H1 (cell line): ENCODE measurements around the gene SLC25A47. TPM values are rescaled to one million over a fixed set of nuclear protein-coding genes. Genes with fewer than 3 reads are reported as not detected.
A peak's percentile ranks its signal among the peaks of the same experiment; 100 is the strongest.

Source experiments
- CTCF ChIA-PET: fragments of 300-600 bp; sonication (Branson Sonifier 250); formaldehyde crosslinking; loops from one replicate; lab custom pipeline; 2021; ENCODE audit not compliant: partially characterized antibody; lab: Charles Lee
- POLR2A ChIA-PET: fragments of 300-600 bp; sonication (Branson Sonifier 250); formaldehyde crosslinking; loops from one replicate; lab custom pipeline; 2021; ENCODE audit warnings: inconsistent platforms; ENCODE audit not compliant: partially characterized antibody; lab: Charles Lee
- DNase-seq, 2 experiments: peaks; one replicate each; pipeline versions ENCODE4 v3.0.0 to v3.0.0-alpha.2; 2010 to 2022; ENCODE audit warnings: low spot score in 2 of 2, low read depth in 1 of 2, mixed read lengths in 1 of 2
- FAIRE-seq: peaks from 2 replicates; lab custom pipeline; 2011; peaks lifted over from hg19 to GRCh38; lab: Jason Lieb, UNC
- H2AFZ ChIP-seq: 2 replicates; pipeline ENCODE4 v1.8.1; 2012; ENCODE audit warnings: low read length, inconsistent platforms
- H2AK5ac ChIP-seq: 2 replicates; pipeline ENCODE4 v1.6.1; 2013; ENCODE audit warnings: low read depth, low read length
- H2BK120ac ChIP-seq: replicated peaks from 2 replicates; pipeline ENCODE3; 2013; ENCODE audit warnings: low read depth, low read length, inconsistent platforms
- H2BK12ac ChIP-seq: 2 replicates; pipeline ENCODE4 v1.6.1; 2013; ENCODE audit warnings: low read depth, low read length
- H2BK15ac ChIP-seq: 2 replicates; pipeline ENCODE4 v1.6.1; 2013; ENCODE audit warnings: low read length
- H2BK20ac ChIP-seq: 2 replicates; pipeline ENCODE4 v1.6.1; 2013; ENCODE audit warnings: low read length
- H2BK5ac ChIP-seq: 2 replicates; pipeline ENCODE4 v1.6.1; 2013; ENCODE audit warnings: low read depth, low read length
- H3K14ac ChIP-seq: 2 replicates; pipeline ENCODE4 v1.6.1; 2013; ENCODE audit warnings: inconsistent platforms; ENCODE audit not compliant: insufficient read length
- H3K18ac ChIP-seq: 2 replicates; pipeline ENCODE4 v1.6.1; 2013; ENCODE audit warnings: low read length; ENCODE audit errors: extremely low read depth
- H3K23ac ChIP-seq: 2 replicates; pipeline ENCODE4 v1.6.1; 2013; ENCODE audit warnings: inconsistent platforms; ENCODE audit not compliant: insufficient read length
- H3K23me2 ChIP-seq: 2 replicates; pipeline ENCODE4 v1.6.1; 2013; ENCODE audit warnings: low read depth, low read length
- H3K27ac ChIP-seq: 2 replicates; pipeline ENCODE4 v1.6.1; 2011; ENCODE audit warnings: low read depth, low read length, inconsistent platforms
- H3K27me3 ChIP-seq, 4 experiments: replicated peaks in 1 of 4; 1 replicate in 1 of 4; 2 replicates in 3 of 4; pipeline versions ENCODE4 v1.6.1 to v1.8.1; 2011 to 2013; ENCODE audit warnings: low read length in 3 of 4, mild to moderate bottlenecking in 3 of 4, inconsistent platforms in 2 of 4, mixed read lengths in 2 of 4, moderate library complexity in 1 of 4; ENCODE audit not compliant: control insufficient read depth in 3 of 4, insufficient read depth in 3 of 4; ENCODE audit errors: extremely low read depth in 1 of 4
- H3K36me3 ChIP-seq, 4 experiments: 2 replicates each; pipeline versions ENCODE4 v1.6.1 to v1.8.1; 2011 to 2013; ENCODE audit warnings: mild to moderate bottlenecking in 4 of 4, low read length in 3 of 4, moderate library complexity in 2 of 4, control low read depth in 1 of 4, inconsistent platforms in 1 of 4; ENCODE audit not compliant: insufficient read depth in 4 of 4, control insufficient read depth in 2 of 4
- H3K4ac ChIP-seq: replicated peaks from 2 replicates; pipeline ENCODE3; 2013; ENCODE audit warnings: low read length, low read depth, mixed read lengths, inconsistent platforms; ENCODE audit not compliant: insufficient read length
- H3K4me1 ChIP-seq, 4 experiments: replicated peaks in 1 of 4; 1 replicate in 1 of 4; 2 replicates in 3 of 4; pipeline versions ENCODE4 v1.6.1 to v1.8.1; 2011 to 2013; ENCODE audit warnings: low read length in 3 of 4, inconsistent platforms in 2 of 4, mixed read lengths in 1 of 4; ENCODE audit not compliant: insufficient read depth in 4 of 4, control insufficient read depth in 3 of 4
- H3K4me2 ChIP-seq, 2 experiments: 2 replicates each; pipeline versions ENCODE4 v1.6.1 to v1.8.1; 2011 to 2013; ENCODE audit warnings: low read depth in 2 of 2, low read length in 2 of 2, control low read depth in 1 of 2, inconsistent platforms in 1 of 2, mild to moderate bottlenecking in 1 of 2; ENCODE audit not compliant: insufficient read depth in 1 of 2
- H3K4me3 ChIP-seq, 4 experiments: fragments of 200-600, 300-600 bp in 1 of 4; sonication (generic), shearing (Covaris generic), sonication (Bioruptor Twin) in 1 of 4; 2 replicates each; pipeline versions ENCODE4 v1.5.1 to v1.8.1; 2011 to 2016; ENCODE audit warnings: low read length in 4 of 4, low read depth in 3 of 4, control low read depth in 2 of 4, inconsistent platforms in 2 of 4, mild to moderate bottlenecking in 2 of 4, mixed read lengths in 1 of 4, moderate library complexity in 1 of 4; ENCODE audit not compliant: insufficient read depth in 2 of 4; ENCODE audit errors: extremely low read depth in 1 of 4
- H3K56ac ChIP-seq: replicated peaks from 2 replicates; pipeline ENCODE3; 2013; ENCODE audit warnings: low read depth, mild to moderate bottlenecking, mixed read lengths, low read length, inconsistent platforms; ENCODE audit not compliant: insufficient read length
- H3K79me1 ChIP-seq: 2 replicates; pipeline ENCODE4 v1.6.1; 2013; ENCODE audit warnings: low read depth, low read length, control low read depth
- H3K79me2 ChIP-seq, 2 experiments: 2 replicates each; pipeline versions ENCODE4 v1.6.1 to v1.8.1; 2012 to 2013; ENCODE audit warnings: low read length in 2 of 2, mild to moderate bottlenecking in 2 of 2, inconsistent platforms in 1 of 2; ENCODE audit not compliant: insufficient read depth in 2 of 2, control insufficient read depth in 1 of 2
- H3K9ac ChIP-seq, 4 experiments: replicated peaks in 1 of 4; 1 replicate in 1 of 4; 2 replicates in 3 of 4; pipeline versions ENCODE4 v1.6.1 to v1.8.1; 2011 to 2013; ENCODE audit warnings: low read depth in 3 of 4, low read length in 3 of 4, control low read depth in 2 of 4, mild to moderate bottlenecking in 2 of 4, moderate library complexity in 2 of 4, inconsistent platforms in 1 of 4; ENCODE audit errors: extremely low read depth in 1 of 4
- H3K9me3 ChIP-seq, 2 experiments: 2 replicates each; pipeline versions ENCODE4 v1.6.1 to v1.8.1; 2012 to 2013; ENCODE audit warnings: mild to moderate bottlenecking in 2 of 2, moderate library complexity in 2 of 2, control low read depth in 1 of 2, inconsistent platforms in 1 of 2, low read depth in 1 of 2, low read length in 1 of 2, mixed read lengths in 1 of 2; ENCODE audit not compliant: insufficient read depth in 2 of 2
- H4K20me1 ChIP-seq, 2 experiments: replicated peaks in 1 of 2; 2 replicates each; pipeline versions ENCODE3 to v1.8.1; 2011 to 2013; ENCODE audit warnings: inconsistent platforms in 2 of 2, low read length in 2 of 2, mild to moderate bottlenecking in 1 of 2; ENCODE audit not compliant: insufficient read depth in 2 of 2, control insufficient read depth in 1 of 2
- H4K5ac ChIP-seq: 2 replicates; pipeline ENCODE4 v1.6.1; 2013; ENCODE audit warnings: low read length, low read depth, mixed read lengths, inconsistent platforms; ENCODE audit not compliant: insufficient read length
- H4K8ac ChIP-seq: 2 replicates; pipeline ENCODE4 v1.8.0; 2013; ENCODE audit warnings: mild to moderate bottlenecking, moderate library complexity, low read length, inconsistent platforms; ENCODE audit not compliant: insufficient read depth; ENCODE audit errors: extremely low read depth
- H4K91ac ChIP-seq: replicated peaks from 2 replicates; pipeline ENCODE3; 2013; ENCODE audit warnings: low read length, mixed read lengths, inconsistent platforms; ENCODE audit not compliant: insufficient read length
- CHD2 ChIP-seq: IDR thresholded peaks from 2 replicates; pipeline ENCODE4 v1.6.1; 2012; ENCODE audit warnings: low read length, improper control_type of control experiment
- CREB1 ChIP-seq: IDR thresholded peaks from 2 replicates; pipeline ENCODE4 v1.6.1; 2012; ENCODE audit warnings: inconsistent platforms
- SIN3A ChIP-seq, 2 experiments: IDR thresholded peaks in 1 of 2; conservative IDR thresholded peaks in 1 of 2; 2 replicates each; pipeline ENCODE4 v1.6.1; 2011 to 2012; ENCODE audit warnings: low read length in 2 of 2, improper control_type of control experiment in 1 of 2, low read depth in 1 of 2, mild to moderate bottlenecking in 1 of 2
- SRF ChIP-seq: IDR thresholded peaks from 2 replicates; pipeline ENCODE4 v1.6.1; 2011; ENCODE audit warnings: mild to moderate bottlenecking, low read depth, low read length, moderate library complexity
- WGBS, 2 experiments: shearing (Covaris generic) in 1 of 2; methylation state at CpG; one replicate each; pipeline versions ENCODE4 v1.1.6 to v1.1.7; 2013 to 2015; ENCODE audit warnings: low lambda C conversion rate in 2 of 2, mixed read lengths in 2 of 2, inconsistent platforms in 1 of 2, low coverage in 1 of 2, missing lambda C conversion rate in 1 of 2; ENCODE audit not compliant: insufficient replicate concordance in 2 of 2, insufficient coverage in 1 of 2, insufficient read length in 1 of 2; ENCODE audit errors: extremely low coverage in 1 of 2, missing lambda C conversion rate in 1 of 2; 5-methylcytosine and 5-hydroxymethylcytosine counted together
- polyA plus RNA-seq, 7 experiments: library from polyadenylated mRNA; depleted of rRNA in 3 of 7; stranded (reverse) in 5 of 7; unstranded in 2 of 7; fragments of >200 nt in 5 of 7; fragments of 200-250 nt in 2 of 7; gene quantifications; 1 replicate in 5 of 7; 2 replicates in 1 of 7; 4 replicates in 1 of 7; pipeline versions ENCODE4 v1.2.1 to v1.2.3, GENCODE V29; 2011 to 2013; ENCODE audit warnings: missing spikeins in 2 of 7, mixed read lengths in 2 of 7
- total RNA-seq: library from RNA; stranded (reverse); fragmentation: NEBNext Ultra II Directional; extraction: Animal tissue kit (Norgen Biotek cat#: 25700); gene quantifications from 2 replicates; pipeline ENCODE4 v1.2.1, GENCODE V29; 2021

Gene SLC25A47
- total and polyA plus RNA-seq, 2 of the 8 experiments (the other 6 are each of a cell fraction or from before 2014, with no cell fraction given) = not detected

DNA sequence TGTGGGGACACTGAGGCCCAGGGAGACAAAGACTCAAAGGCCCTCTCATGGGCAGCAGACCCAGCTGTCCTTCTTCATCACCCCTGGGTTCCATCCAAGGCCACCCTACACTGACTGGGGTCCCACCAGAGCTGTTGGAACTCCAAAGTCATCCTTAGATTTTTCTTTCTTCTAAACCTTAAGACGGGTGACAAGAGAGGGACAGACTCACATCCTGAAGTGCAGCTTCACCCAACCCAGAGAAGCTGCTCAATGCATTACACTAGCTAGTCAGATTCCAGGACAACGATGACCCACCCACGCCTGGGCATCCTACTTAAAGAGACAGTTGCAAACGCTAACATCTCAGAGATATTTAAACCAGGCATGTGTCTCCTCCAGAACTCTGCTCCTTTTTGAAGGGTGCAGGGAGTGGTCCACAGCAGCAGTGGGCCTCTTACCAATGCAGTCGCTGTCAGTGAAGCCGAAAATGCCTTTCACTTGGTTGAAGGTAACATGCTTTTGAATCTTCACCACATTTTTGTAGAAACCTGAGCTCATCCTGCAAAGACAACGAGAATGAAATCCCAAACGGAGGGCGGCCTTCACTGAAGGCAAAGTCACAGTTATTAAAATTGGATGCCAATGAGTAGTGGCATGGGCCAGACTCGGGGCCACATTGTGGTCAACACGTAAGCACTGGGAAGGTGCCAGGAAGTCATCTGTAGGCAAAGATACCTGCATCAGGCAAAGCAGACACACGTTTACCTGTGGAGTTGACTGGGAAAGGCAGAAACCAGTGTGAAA is 23.4 kb downstream of the SLC25A47 start:
- DNase-seq (no peak), FAIRE-seq (no peak)
- WGBS, 2 experiments = 97% methylated on average over 12 of the region's 12 CpGs; no CpG with 5 or more reads in 1 of the 2 experiments
- H4K20me1 ChIP-seq = no peaks in the 10 kb centered on the region
- H3K4me3 ChIP-seq = no peak overlapping the region
- no peak for TF ChIP-seq CREB1
- no peak for TF ChIP-seq SIN3A (conservative IDR thresholded peaks at IDR 0.05 in 1 of 2, IDR thresholded peaks at IDR 0.05 in 1 of 2; ENCODE audit: low read depth in 1 of 2, low read length in 2 of 2)
- TF ChIP-seq CHD2 = no peak
- TF ChIP-seq SRF = no peak
- H4K91ac ChIP-seq = no peak overlapping the region
- no peak overlapping the region for H3K4ac ChIP-seq
- no peak overlapping the region for H3K23ac ChIP-seq
- no peak overlapping the region for H2BK12ac ChIP-seq
- 0 out of 7 replicates have a peak overlapping the region, but pooled peaks of 1 of the 4 experiments have one; percentile 13 for H3K9ac ChIP-seq
- no peak overlapping the region for H2BK5ac ChIP-seq
- H3K27ac ChIP-seq = no peak overlapping the region
- no peaks in the 10 kb centered on the region for H3K79me2 ChIP-seq
- H3K4me1 ChIP-seq = no peaks in the 10 kb centered on the region
- H3K9me3 ChIP-seq = no peaks in the 10 kb centered on the region; a peak in 1 of 4 replicates
- no peak overlapping the region for H2BK15ac ChIP-seq
- H4K8ac ChIP-seq = no peak overlapping the region; the same call in 1 of the 2 replicates
- H2BK20ac ChIP-seq = no peak overlapping the region
- H2AFZ ChIP-seq = no peak overlapping the region
- ChIA-PET CTCF (interaction anchor here (0.6 to 1.3 kb wide), 2 partner anchors 15 to 57 kb away, joined by 3 to 5 read pairs; no protein-coding TSS in a partner anchor), POLR2A (interaction anchor here (1.2 to 6.1 kb wide), 5 partner anchors 9 to 26 kb away, joined by 4 to 78 read pairs (median 5); no protein-coding TSS in a partner anchor)
- H3K36me3 ChIP-seq = peaks cover 18 to 64% (median 46%) of the 10 kb centered on the region in 4 experiments; a peak in 7 of 8 replicates
- H3K14ac ChIP-seq = no peak overlapping the region
- H3K79me1 ChIP-seq = no peaks in the 10 kb centered on the region
- H2BK120ac ChIP-seq = no peak overlapping the region
- no peaks in the 10 kb centered on the region for H3K23me2 ChIP-seq
- H3K56ac ChIP-seq = no peak overlapping the region
- H3K27me3 ChIP-seq = no peaks in the 10 kb centered on the region
- no peak overlapping the region for H3K4me2 ChIP-seq
- no peak overlapping the region for H4K5ac ChIP-seq
- H3K18ac ChIP-seq = no peak overlapping the region
- H2AK5ac ChIP-seq = no peak overlapping the region
